Tibial artery (tissue), 4 donors: ENCODE measurements around the gene SHROOM3.

ENCODE experiments used
- DNase-seq, 2 donors: peaks; one replicate each; pipeline ENCODE4 v3.0.0-alpha.2; 2019
- H3K27ac ChIP-seq, 2 donors: fragments of 200-600 bp; sonication (generic) in 1 of 2; 1 replicate in 1 of 2; 2 replicates in 1 of 2; pipeline ENCODE4 v1.5.1; 2018 to 2019; ENCODE audit warnings: mild to moderate bottlenecking in 1 of 2
- H3K27me3 ChIP-seq, 2 donors: fragments of 200-600 bp; sonication (generic) in 1 of 2; one replicate each; pipeline versions ENCODE4 v1.5.1 to v1.6.0; 2016 to 2019
- H3K36me3 ChIP-seq, 3 donors: fragments of 200-600 bp; sonication (generic) in 2 of 3; one replicate each; pipeline ENCODE4 v1.5.1; 2016 to 2019; ENCODE audit warnings: mild to moderate bottlenecking in 2 of 3
- H3K4me1 ChIP-seq, 4 donors: fragments of 200-600 bp; sonication (generic) in 2 of 4; 1 replicate in 3 of 4; 2 replicates in 1 of 4; pipeline ENCODE4 v1.5.1; 2016 to 2019
- H3K4me3 ChIP-seq, 2 donors: fragments of 200-600 bp; sonication (generic) in 1 of 2; 1 replicate in 1 of 2; 2 replicates in 1 of 2; pipeline ENCODE4 v1.5.1; 2018 to 2019; ENCODE audit warnings: mild to moderate bottlenecking in 2 of 2
- H3K9me3 ChIP-seq, 3 donors: fragments of 200-600 bp; sonication (generic) in 1 of 3; one replicate each; pipeline ENCODE4 v1.5.1; 2016 to 2019
- CTCF ChIP-seq, 2 experiments: fragments of 200-600 bp in 1 of 2; fragments of 450-650 bp in 1 of 2; IDR thresholded peaks; one replicate each; pipeline ENCODE4 v1.5.1; 2017 to 2019; ENCODE audit warnings: antibody characterized with exemption in 2 of 2, mild to moderate bottlenecking in 1 of 2, moderate library complexity in 1 of 2
- intact Hi-C: fragments of 100-400 bp; cut with DNase I; formaldehyde crosslinking; loops from one replicate; pipeline ENCODE4 v1.15.0; 2023; ENCODE audit warnings: low total_unique reads

SHROOM3 gene

GRCh38 chr4:76548704-76549103, 113.7 kb downstream of the SHROOM3 start:
- no peaks in the 10 kb centered on the region for H3K36me3 ChIP-seq
- no peak overlapping the region for H3K27ac ChIP-seq
- TF ChIP-seq CTCF (IDR thresholded peaks at IDR 0.05) = no peak
- H3K4me3 ChIP-seq = no peak overlapping the region
- no peak for DNase-seq
- H3K4me1 ChIP-seq = peaks cover 0 to 13% (median 9%) of the 10 kb centered on the region in 4 donors
- intact Hi-C loops = no loop called here
- no peaks in the 10 kb centered on the region for H3K9me3 ChIP-seq
- H3K27me3 ChIP-seq = no peaks in the 10 kb centered on the region

GRCh38 chr4:76549765-76550164, 114.7 kb downstream of the SHROOM3 start:
- Histone ChIP-seq H3K36me3 (no peaks in the 10 kb centered on the region), H3K4me3 (no peak overlapping the region), H3K27me3 (no peaks in the 10 kb centered on the region), H3K9me3 (no peaks in the 10 kb centered on the region), H3K4me1 (peaks cover 0 to 13% (median 9%) of the 10 kb centered on the region in 4 donors), H3K27ac (no peak overlapping the region)
- DNase-seq = no peak
- intact Hi-C loops = no loop called here
- TF ChIP-seq CTCF (IDR thresholded peaks at IDR 0.05) = no peak

GRCh38 chr4:76550966-76551780, 116.1 kb downstream of the SHROOM3 start:
- intact Hi-C loops = no loop called here
- H3K27ac ChIP-seq = no peak overlapping the region
- H3K9me3 ChIP-seq = no peaks in the 10 kb centered on the region
- peaks cover 0 to 12% (median 9%) of the 10 kb centered on the region in 4 donors for H3K4me1 ChIP-seq
- H3K4me3 ChIP-seq = no peak overlapping the region
- DNase-seq = no peak
- no peaks in the 10 kb centered on the region for H3K27me3 ChIP-seq
- no peak for TF ChIP-seq CTCF (IDR thresholded peaks at IDR 0.05)
- H3K36me3 ChIP-seq = no peaks in the 10 kb centered on the region

- no peak for TF ChIP-seq CTCF (IDR thresholded peaks at IDR 0.05)
- Histone ChIP-seq H3K36me3 (no peaks in the 10 kb centered on the region), H3K4me3 (no peak overlapping the region), H3K4me1 (peaks cover 0 to 11% (median 3%) of the 10 kb centered on the region in 4 donors), H3K27me3 (no peaks in the 10 kb centered on the region), H3K27ac (no peak overlapping the region), H3K9me3 (no peaks in the 10 kb centered on the region)
- DNase-seq = no peak
- intact Hi-C loops = no loop called here
Measured at GRCh38 chr4:76554630-76555029, 119.6 kb downstream of the SHROOM3 start.

- H3K36me3 ChIP-seq = no peaks in the 10 kb centered on the region
- intact Hi-C loops = no loop called here
- no peaks in the 10 kb centered on the region for H3K27me3 ChIP-seq
- no peaks in the 10 kb centered on the region for H3K9me3 ChIP-seq
- no peak overlapping the region for H3K4me3 ChIP-seq
- TF ChIP-seq CTCF (IDR thresholded peaks at IDR 0.05) = no peak
- no peak for DNase-seq
- peaks cover 0 to 27% (median 7%) of the 10 kb centered on the region in 4 donors for H3K4me1 ChIP-seq
- no peak overlapping the region for H3K27ac ChIP-seq
Measured at GRCh38 chr4:76556452-76556851, 121.4 kb downstream of the SHROOM3 start.
